ENCODE results near the gene DCAF8.

Gene DCAF8

DNA sequence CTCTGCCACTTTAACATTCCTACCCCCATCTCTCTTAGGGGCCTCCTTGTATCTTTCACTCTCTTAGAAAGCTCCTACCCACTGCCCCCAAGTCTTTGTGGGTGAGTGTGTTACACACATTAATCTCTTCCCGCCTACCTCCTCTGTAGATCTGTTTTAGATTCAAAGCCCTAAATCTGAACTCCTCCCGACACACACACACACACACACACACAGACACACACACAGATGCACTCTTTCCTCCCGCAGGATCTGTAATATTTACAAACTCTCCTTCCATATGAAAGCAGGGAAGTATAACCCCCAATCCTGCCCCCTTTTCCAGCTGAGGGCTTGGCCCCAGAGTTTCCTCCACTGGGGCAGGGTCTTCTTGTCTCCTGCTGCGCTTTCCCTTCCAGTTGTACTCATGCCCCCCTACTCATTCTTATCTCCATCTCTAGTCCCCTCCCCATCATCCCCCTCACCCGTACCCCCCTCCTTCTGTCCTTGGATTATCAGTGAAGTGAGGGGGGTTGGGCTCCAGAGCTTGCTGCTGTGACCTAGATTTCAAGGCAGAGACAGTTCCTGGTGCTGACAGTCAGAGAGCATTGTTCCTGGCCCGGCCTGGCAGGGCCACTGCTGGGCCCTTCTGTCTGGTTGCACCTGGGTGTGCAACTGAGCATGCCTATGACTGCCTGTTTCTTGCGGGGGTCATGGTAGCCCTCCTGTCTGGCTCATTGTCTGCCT, 52.9 kb downstream of the DCAF8 start:
- Histone ChIP-seq H3K4me3 (ENCODE audit: low read depth, low read length) (no peak overlapping the region), H3K9ac (ENCODE audit: low read depth, low read length) (no peak overlapping the region), H3K4me1 (ENCODE audit: control insufficient read depth, insufficient read depth, low read length) (peaks cover 60% of the 10 kb centered on the region), H3K36me3 (ENCODE audit: control insufficient read depth, insufficient read depth, low read length) (peaks cover 65% of the 10 kb centered on the region), H3K27ac (ENCODE audit: low read depth, low read length) (peak overlapping the region; percentile 15), H3K9me3 (ENCODE audit: control insufficient read depth, insufficient read depth, low read length) (no peaks in the 10 kb centered on the region), H3K27me3 (ENCODE audit: control insufficient read depth, insufficient read depth, low read length) (no peaks in the 10 kb centered on the region)

DNA sequence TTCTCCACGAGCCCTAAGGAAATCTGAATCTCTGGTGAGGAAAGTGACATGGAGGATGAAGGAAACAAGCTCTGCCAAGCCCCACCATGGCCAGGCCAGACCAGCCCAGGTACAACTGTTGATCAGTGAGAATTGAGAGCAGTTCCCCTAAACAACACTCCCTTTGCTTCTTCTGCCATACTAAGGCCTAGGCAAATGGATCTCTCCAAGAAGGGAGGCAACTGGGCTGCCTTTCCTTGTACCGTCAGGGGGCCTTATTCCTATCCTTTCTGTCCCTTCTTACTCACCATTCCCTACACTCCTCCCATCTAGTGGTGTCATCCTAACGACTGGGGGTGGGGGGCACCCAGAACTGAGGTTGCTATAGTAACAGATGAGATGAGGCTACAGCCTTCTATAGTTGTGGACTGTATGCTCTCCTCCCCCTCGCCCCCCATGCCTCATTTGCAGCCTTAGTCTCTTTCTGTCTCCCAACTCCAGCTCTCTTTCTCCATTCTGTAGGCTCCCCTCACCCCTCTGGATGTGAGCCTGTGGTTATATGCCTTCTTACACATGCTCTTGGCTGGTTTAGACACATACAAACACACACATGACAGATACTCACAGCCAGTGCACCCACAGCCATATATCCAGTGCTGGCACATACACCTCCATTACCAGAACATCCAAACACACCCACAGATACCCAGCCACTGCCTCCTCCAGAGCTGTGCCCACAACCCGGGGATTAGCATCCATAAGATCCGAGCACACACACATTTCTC, 53.6 kb downstream of the DCAF8 start:
- no peak overlapping the region for H3K4me3 ChIP-seq (ENCODE audit: low read depth, low read length)
- no peaks in the 10 kb centered on the region for H3K27me3 ChIP-seq (ENCODE audit: control insufficient read depth, insufficient read depth, low read length)
- H3K36me3 ChIP-seq (ENCODE audit: control insufficient read depth, insufficient read depth, low read length) = peaks cover 58% of the 10 kb centered on the region
- no peak overlapping the region for H3K9ac ChIP-seq (ENCODE audit: low read depth, low read length)
- no peaks in the 10 kb centered on the region for H3K9me3 ChIP-seq (ENCODE audit: control insufficient read depth, insufficient read depth, low read length)
- H3K27ac ChIP-seq (ENCODE audit: low read depth, low read length) = peak overlapping the region; percentile 25
- peaks cover 63% of the 10 kb centered on the region for H3K4me1 ChIP-seq (ENCODE audit: control insufficient read depth, insufficient read depth, low read length)

DNA sequence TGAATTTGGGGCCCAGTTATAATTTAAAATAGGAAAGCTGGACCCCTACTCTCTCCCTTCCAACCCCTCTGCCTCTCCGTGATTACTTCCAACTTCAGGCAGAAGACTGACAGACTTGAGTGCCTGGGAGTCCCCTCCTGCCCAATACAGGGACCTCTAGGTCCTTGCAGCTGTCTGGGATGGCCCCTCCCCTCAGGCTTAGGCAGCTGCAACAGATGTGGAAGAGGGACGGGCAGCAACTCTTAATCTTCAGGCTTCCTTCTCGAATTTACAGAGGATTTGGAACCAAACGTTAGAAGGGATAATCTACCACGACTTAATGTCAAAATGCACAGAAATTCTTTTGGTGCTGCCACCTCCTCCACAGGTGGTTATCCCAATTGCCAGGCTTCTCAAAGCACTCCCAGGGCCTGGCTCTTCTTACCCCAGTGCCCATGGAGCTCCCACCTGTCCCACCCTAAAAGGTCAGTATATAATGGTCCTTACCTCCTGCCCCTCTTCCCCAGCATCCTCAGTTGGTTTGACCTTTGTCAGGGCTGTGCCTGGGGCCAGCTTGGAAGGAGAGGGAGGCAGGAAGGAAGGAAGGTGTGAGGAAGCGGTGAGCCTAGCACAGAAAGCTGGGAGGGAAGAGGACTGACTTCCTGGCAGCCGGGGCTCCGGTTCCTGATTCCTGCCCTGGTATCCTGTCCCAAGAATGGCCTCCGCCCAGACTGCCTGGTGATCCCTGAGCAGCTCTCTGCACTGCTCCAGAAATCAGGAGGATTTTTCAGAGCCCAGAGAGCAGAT, 54.4 kb downstream of the DCAF8 start:
- peaks cover 51% of the 10 kb centered on the region for H3K36me3 ChIP-seq (ENCODE audit: control insufficient read depth, insufficient read depth, low read length)
- no peaks in the 10 kb centered on the region for H3K27me3 ChIP-seq (ENCODE audit: control insufficient read depth, insufficient read depth, low read length)
- no peak overlapping the region for H3K4me3 ChIP-seq (ENCODE audit: low read depth, low read length)
- H3K9ac ChIP-seq (ENCODE audit: low read depth, low read length) = no peak overlapping the region
- peaks cover 63% of the 10 kb centered on the region for H3K4me1 ChIP-seq (ENCODE audit: control insufficient read depth, insufficient read depth, low read length)
- H3K9me3 ChIP-seq (ENCODE audit: control insufficient read depth, insufficient read depth, low read length) = no peaks in the 10 kb centered on the region
- peak overlapping the region; percentile 25 for H3K27ac ChIP-seq (ENCODE audit: low read depth, low read length)

DNA sequence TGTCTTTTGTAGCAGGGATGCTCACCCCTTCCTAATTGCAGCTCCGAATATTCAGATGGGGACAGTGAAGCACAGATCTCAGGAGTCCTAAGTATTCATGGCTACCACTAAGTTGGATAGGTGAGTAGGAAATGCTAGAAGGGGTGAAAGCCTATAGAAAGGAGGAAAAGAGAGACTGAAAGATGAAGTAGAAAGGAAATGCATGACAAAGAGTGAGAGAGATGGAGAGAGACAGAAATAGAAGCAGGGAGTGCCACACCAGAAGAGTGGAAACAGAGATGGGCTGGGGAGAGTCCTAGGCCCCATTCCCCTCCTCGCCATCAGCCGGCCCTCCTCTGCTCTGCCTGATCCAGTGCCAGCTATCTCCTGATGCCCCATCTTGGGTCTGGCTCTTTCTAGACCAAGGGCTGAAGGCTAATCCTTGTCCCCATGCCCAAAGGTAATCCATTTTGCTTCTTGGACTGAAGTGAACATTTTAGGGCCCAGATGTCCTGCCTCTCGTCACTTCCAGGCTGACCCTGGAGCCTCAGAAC, 55.2 kb downstream of the DCAF8 start:
- H3K27ac ChIP-seq (ENCODE audit: low read depth, low read length) = peak overlapping the region; percentile 62
- H3K9me3 ChIP-seq (ENCODE audit: control insufficient read depth, insufficient read depth, low read length) = no peaks in the 10 kb centered on the region
- H3K9ac ChIP-seq (ENCODE audit: low read depth, low read length) = no peak overlapping the region
- no peaks in the 10 kb centered on the region for H3K27me3 ChIP-seq (ENCODE audit: control insufficient read depth, insufficient read depth, low read length)
- H3K4me3 ChIP-seq (ENCODE audit: low read depth, low read length) = no peak overlapping the region
- H3K4me1 ChIP-seq (ENCODE audit: control insufficient read depth, insufficient read depth, low read length) = peaks cover 63% of the 10 kb centered on the region
- peaks cover 43% of the 10 kb centered on the region for H3K36me3 ChIP-seq (ENCODE audit: control insufficient read depth, insufficient read depth, low read length)

DNA sequence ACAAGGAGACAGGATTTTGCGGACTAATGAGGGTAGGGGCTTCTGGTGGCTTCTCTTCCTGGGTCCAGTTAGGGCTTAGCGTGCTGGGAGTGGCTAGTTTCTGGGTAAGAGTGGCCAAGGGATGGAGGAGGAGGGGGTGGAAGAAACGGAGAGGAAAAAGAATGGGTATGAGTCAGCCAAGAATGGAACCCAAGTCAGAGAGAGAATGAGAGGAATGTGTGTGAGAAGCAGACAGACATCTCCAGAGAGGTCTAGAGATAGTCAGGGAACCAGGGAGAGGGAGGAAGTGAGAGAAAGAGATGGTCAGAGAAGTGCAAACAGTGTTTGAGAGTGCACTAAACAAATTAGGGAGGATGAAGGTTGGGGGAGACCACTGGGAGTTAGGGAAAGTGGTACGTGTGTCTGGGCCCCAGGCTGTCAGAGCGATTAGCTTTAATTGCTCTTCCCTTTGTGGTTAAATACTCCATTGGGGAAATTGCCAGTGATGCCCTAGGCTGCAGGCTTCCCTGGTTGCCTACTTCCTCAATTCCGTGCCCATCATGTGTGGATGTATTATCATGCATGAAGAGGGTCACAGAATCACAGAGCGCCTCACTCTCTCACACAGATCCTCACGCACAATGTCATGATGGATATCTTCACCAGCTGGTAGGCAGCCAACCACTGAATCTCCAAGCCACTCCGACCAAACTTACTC, 55.8 kb downstream of the DCAF8 start:
- Histone ChIP-seq H3K9ac (ENCODE audit: low read depth, low read length) (peak overlapping the region; percentile 87), H3K27ac (ENCODE audit: low read depth, low read length) (peak overlapping the region; percentile 82), H3K4me3 (ENCODE audit: low read depth, low read length) (peak overlapping the region; percentile 98), H3K27me3 (ENCODE audit: control insufficient read depth, insufficient read depth, low read length) (no peaks in the 10 kb centered on the region), H3K4me1 (ENCODE audit: control insufficient read depth, insufficient read depth, low read length) (peaks cover 62% of the 10 kb centered on the region), H3K36me3 (ENCODE audit: control insufficient read depth, insufficient read depth, low read length) (peaks cover 37% of the 10 kb centered on the region), H3K9me3 (ENCODE audit: control insufficient read depth, insufficient read depth, low read length) (no peaks in the 10 kb centered on the region)

DNA sequence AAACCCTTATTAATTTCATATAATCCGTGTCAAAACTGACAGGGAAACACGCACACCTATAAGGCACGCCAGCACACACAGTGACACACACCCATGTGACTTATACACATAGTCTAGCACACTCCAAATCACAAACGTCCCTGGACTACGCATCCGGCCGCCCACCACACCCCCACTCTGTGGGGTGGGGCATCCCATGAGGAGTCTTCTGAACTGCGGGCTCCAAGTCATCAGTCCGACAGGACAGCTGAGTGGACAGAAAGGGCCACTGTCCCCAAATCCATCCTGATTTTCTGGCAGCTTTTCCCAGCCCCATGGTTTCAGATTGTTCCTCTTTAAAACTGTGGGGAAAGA, 56.3 kb downstream of the DCAF8 start:
- Histone ChIP-seq H3K9ac (ENCODE audit: low read depth, low read length) (peak overlapping the region; percentile 87), H3K9me3 (ENCODE audit: control insufficient read depth, insufficient read depth, low read length) (no peaks in the 10 kb centered on the region), H3K27me3 (ENCODE audit: control insufficient read depth, insufficient read depth, low read length) (no peaks in the 10 kb centered on the region), H3K4me3 (ENCODE audit: low read depth, low read length) (peak overlapping the region; percentile 98), H3K27ac (ENCODE audit: low read depth, low read length) (peak overlapping the region; percentile 85), H3K36me3 (ENCODE audit: control insufficient read depth, insufficient read depth, low read length) (peaks cover 33% of the 10 kb centered on the region), H3K4me1 (ENCODE audit: control insufficient read depth, insufficient read depth, low read length) (peaks cover 58% of the 10 kb centered on the region)

DNA sequence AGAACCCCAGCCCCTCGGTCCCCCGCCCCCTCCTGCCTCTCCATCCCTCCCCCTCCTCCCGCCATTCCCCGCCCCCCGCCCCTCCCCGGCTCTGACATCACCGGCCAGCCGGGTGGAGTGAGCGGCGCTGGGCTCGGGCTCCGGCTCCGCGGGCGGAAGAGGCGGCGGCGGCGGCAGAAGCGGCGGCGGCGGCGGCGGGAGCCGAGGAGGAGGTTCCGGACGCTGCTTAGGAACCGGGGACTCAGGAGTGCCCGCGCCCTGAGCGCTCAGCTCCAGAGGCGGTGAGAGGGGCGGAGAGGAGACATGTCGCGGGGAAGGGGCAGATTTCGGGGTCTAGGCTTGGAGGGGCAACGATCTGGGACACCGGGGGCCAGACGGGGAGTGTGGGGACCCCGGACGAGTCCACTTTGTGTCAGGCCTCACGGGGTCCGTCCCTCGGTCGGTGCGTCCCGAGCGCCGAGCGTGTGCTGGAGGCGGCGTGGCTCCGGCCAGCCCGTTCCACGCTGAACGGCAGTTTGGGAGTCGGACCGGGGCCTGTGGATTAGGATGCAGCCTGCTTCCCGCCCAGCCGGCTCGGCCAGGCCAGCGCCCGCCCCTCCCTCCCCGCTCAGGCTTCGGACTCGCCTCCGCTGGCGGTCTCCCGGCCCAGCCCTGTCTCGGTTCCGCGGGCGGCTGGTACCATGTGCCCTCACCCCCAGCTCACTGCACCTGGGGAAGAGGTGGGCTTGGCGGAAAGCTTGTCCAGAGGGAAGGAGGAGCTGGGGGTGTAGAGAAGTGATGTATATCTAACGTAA, 56.9 kb downstream of the DCAF8 start, which contains the start of gene PEA15:
Gene PEA15 (plus strand): TSS at position 143 of the 794 bp plus-strand sequence. CDS start 6,161 bp downstream, outside the sequence.
- no peaks in the 10 kb centered on the region for H3K27me3 ChIP-seq (ENCODE audit: control insufficient read depth, insufficient read depth, low read length)
- H3K27ac ChIP-seq (ENCODE audit: low read depth, low read length) = peak within 1 kb of the TSS; percentile 85
- peak within 1 kb of the TSS; percentile 87 for H3K9ac ChIP-seq (ENCODE audit: low read depth, low read length)
- H3K9me3 ChIP-seq (ENCODE audit: control insufficient read depth, insufficient read depth, low read length) = no peaks in the 10 kb centered on the region
- peaks cover 53% of the 10 kb centered on the region for H3K4me1 ChIP-seq (ENCODE audit: control insufficient read depth, insufficient read depth, low read length)
- H3K36me3 ChIP-seq (ENCODE audit: control insufficient read depth, insufficient read depth, low read length) = peaks cover 28% of the 10 kb centered on the region
- peak within 1 kb of the TSS; percentile 98 for H3K4me3 ChIP-seq (ENCODE audit: low read depth, low read length)

DNA sequence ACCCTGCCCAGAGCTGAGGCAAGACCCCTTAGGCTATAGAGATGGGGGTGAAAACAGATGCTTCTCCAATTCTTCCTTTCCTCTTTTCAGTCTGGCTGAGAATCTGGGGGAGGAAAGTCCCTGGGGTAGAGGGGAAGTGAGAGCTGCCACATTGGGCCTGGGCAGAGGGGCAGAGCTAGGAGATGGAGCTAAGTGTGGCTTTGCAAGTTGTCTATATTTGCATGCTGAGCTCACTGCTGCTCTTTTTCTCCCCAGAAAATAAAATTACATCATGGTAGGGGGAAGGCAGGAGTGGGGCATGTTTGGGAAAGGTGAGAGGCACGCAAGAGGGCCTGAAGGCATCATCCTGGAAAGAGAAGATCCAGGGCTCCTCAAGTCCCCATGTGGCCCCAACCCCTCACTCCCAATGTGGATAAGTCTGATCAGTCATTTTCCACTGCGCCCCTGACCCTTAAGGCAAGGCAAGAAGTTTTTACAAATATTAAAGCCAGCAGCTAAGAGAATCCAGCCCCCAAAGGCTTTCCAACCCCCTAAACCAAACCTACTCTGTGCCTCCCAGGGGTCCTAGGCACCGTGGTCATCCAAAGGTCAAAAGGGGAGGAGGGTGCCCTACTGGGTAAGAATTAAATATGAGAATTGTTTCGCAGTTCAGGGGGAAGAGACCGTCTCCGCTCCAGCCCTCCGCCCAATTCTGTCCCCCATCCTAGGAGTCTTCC, 57.7 kb downstream of the DCAF8 start:
- peak overlapping the region; percentile 45; the same call in 1 of the 2 replicates for H3K9ac ChIP-seq (ENCODE audit: low read depth, low read length)
- no peaks in the 10 kb centered on the region for H3K27me3 ChIP-seq (ENCODE audit: control insufficient read depth, insufficient read depth, low read length)
- H3K36me3 ChIP-seq (ENCODE audit: control insufficient read depth, insufficient read depth, low read length) = peaks cover 26% of the 10 kb centered on the region
- no peaks in the 10 kb centered on the region for H3K9me3 ChIP-seq (ENCODE audit: control insufficient read depth, insufficient read depth, low read length)
- H3K4me1 ChIP-seq (ENCODE audit: control insufficient read depth, insufficient read depth, low read length) = peaks cover 46% of the 10 kb centered on the region
- peak overlapping the region; percentile 47; the same call in 1 of the 2 replicates for H3K4me3 ChIP-seq (ENCODE audit: low read depth, low read length)
- H3K27ac ChIP-seq (ENCODE audit: low read depth, low read length) = no peak overlapping the region

DNA sequence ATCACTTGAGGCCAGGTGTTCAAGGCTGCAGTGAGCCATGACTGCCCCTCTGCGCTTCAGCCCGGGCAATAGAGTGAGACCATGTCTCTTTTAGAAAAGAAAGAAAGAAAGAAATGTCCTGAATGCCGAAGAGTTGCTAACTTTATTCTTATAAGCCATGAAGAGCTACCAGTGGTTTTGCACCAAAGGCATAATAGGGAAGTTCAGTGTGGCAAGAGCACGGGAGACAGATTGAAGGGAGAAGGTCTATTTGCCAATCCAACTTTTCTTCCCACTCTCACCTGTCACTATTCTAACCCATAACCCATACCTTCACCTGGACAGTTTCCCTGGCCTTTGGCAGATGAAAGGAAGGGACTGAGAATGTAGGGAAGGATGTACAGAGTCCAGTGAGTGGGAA, 61.6 kb downstream of the DCAF8 start:
- Histone ChIP-seq H3K4me1 (ENCODE audit: control insufficient read depth, insufficient read depth, low read length) (peaks cover 8% of the 10 kb centered on the region), H3K27ac (ENCODE audit: low read depth, low read length) (no peak overlapping the region), H3K9me3 (ENCODE audit: control insufficient read depth, insufficient read depth, low read length) (no peaks in the 10 kb centered on the region), H3K36me3 (ENCODE audit: control insufficient read depth, insufficient read depth, low read length) (no peaks in the 10 kb centered on the region), H3K9ac (ENCODE audit: low read depth, low read length) (no peak overlapping the region), H3K4me3 (ENCODE audit: low read depth, low read length) (no peak overlapping the region), H3K27me3 (ENCODE audit: control insufficient read depth, insufficient read depth, low read length) (no peaks in the 10 kb centered on the region)
